Measurements from ENCODE around the gene ACAD11. TPM values are rescaled to one million over a fixed set of nuclear protein-coding genes. Genes with fewer than 3 reads are reported as not detected.

ACAD11 gene
- total and polyA plus RNA-seq, 8 donors = 12.6 to 43.7 (median 32.7) TPM

DNA sequence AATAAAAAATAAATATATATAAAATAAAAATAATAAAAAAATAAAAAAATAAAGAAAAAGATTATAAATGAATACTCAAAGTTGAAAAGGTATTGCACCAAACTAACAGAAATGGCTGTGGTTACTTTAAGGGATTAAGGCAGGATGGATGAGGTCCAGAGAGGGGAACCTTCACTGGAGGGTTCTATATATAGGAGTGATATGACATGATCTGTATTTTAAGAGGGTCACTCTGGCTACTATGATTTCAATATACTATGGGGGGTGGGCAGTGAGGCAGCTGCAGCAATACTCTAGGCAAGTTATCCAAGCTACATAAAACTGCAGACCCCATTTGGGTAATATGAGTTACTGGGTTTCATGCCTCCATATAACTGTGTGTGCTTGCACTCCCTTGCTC, 24.6 kb downstream of the ACAD11 start:
- H3K27ac ChIP-seq = no peak overlapping the region
- H3K9me3 ChIP-seq = no peaks in the 10 kb centered on the region
- no peak for DNase-seq
- intact Hi-C loops (cut with DNase I) = no loop called here
- no peak for ATAC-seq
- peaks cover 0 to 16% of the 10 kb centered on the region in 2 donors for H3K36me3 ChIP-seq
- H3K4me1 ChIP-seq = peaks cover 0 to 2% of the 10 kb centered on the region in 2 donors
- TF ChIP-seq, protein P1, sequence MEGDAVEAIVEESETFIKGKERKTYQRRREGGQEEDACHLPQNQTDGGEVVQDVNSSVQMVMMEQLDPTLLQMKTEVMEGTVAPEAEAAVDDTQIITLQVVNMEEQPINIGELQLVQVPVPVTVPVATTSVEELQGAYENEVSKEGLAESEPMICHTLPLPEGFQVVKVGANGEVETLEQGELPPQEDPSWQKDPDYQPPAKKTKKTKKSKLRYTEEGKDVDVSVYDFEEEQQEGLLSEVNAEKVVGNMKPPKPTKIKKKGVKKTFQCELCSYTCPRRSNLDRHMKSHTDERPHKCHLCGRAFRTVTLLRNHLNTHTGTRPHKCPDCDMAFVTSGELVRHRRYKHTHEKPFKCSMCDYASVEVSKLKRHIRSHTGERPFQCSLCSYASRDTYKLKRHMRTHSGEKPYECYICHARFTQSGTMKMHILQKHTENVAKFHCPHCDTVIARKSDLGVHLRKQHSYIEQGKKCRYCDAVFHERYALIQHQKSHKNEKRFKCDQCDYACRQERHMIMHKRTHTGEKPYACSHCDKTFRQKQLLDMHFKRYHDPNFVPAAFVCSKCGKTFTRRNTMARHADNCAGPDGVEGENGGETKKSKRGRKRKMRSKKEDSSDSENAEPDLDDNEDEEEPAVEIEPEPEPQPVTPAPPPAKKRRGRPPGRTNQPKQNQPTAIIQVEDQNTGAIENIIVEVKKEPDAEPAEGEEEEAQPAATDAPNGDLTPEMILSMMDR (IDR thresholded peaks at IDR 0.05) = no peak
- no peak overlapping the region for H3K4me3 ChIP-seq
- H3K27me3 ChIP-seq = no peaks in the 10 kb centered on the region

DNA sequence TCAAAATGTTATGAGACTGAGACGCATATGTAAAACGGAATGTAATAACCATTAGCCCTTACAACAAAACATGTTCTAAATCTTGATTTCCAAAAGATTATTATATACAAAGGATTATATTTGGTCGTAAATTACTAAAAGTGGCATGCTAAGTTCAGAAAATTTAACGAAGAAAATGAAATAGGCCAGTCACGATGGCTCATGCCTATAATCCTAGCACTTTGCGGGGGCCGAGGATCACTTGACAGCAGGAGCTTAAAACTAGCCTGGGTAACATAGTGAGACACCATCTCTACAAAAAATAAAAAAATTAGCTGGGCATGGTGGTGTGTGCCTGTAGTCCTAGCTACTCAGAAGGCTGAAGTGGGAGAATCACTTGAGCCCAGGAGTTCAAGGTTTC, 29.0 kb downstream of the ACAD11 start:
- H3K9me3 ChIP-seq = no peaks in the 10 kb centered on the region
- TF ChIP-seq, protein P1 (IDR thresholded peaks at IDR 0.05) = no peak
- no peaks in the 10 kb centered on the region for H3K27me3 ChIP-seq
- no peak overlapping the region for H3K27ac ChIP-seq
- DNase-seq (no peak), ATAC-seq (no peak)
- peaks cover 0 to 4% of the 10 kb centered on the region in 2 donors for H3K4me1 ChIP-seq
- H3K36me3 ChIP-seq = peaks cover 0 to 16% of the 10 kb centered on the region in 2 donors
- intact Hi-C loops (cut with DNase I) = no loop called here
- no peak overlapping the region for H3K4me3 ChIP-seq

DNA sequence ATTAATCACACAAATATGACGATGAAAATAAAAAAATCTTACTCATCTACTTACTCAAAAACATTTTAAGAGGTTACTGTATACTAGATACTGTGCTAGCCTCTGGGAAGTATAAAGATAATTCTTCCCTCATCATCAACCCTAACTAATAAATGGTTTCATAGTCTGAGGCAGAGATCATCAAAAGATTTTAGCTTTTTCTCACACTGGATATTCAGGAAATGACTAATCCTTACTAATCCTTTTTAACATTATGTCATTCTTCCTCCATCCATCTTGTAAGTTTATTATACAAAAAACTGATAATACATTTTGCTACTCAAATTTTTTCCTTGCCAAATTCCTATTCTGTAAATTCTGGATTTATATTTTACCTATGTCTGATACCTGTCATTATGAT, 29.7 kb downstream of the ACAD11 start:
- intact Hi-C loops (cut with DNase I) = no loop called here

DNA sequence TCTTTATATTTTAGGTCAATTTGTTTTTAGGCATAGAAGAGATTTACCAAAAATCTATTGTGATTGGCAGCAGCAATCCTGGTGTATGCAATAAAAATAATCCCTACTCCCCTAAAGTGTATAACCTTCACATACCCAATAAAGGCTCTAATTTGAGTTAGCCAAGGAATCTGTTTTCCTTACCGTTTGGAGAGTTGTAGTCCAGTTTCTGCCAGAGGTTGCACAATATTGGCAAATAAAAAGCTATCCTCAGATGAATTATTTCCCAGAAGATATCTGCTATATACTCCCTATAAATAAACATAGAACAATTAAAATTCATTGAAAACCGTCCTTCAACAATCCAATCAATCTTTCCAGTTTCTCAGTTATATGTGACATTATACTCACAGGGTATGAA, 31.5 kb downstream of the ACAD11 start:
- TF ChIP-seq, protein P1 (IDR thresholded peaks at IDR 0.05) = no peak
- H3K4me3 ChIP-seq = no peak overlapping the region
- H3K27me3 ChIP-seq = no peaks in the 10 kb centered on the region
- DNase-seq = no peak
- peaks cover 0 to 4% of the 10 kb centered on the region in 2 donors for H3K4me1 ChIP-seq
- no peak for ATAC-seq
- H3K36me3 ChIP-seq = peaks cover 0 to 20% of the 10 kb centered on the region in 2 donors
- H3K27ac ChIP-seq = no peak overlapping the region
- intact Hi-C loops (cut with DNase I) = no loop called here
- no peaks in the 10 kb centered on the region for H3K9me3 ChIP-seq

More for the DNA sequence above, 29.7 kb downstream of the ACAD11 start:
- ATAC-seq (no peak), DNase-seq (no peak)
- TF ChIP-seq, protein P1 (IDR thresholded peaks at IDR 0.05) = no peak
- Histone ChIP-seq H3K36me3 (peaks cover 0 to 16% of the 10 kb centered on the region in 2 donors), H3K27me3 (no peaks in the 10 kb centered on the region), H3K9me3 (no peaks in the 10 kb centered on the region), H3K27ac (no peak overlapping the region), H3K4me3 (no peak overlapping the region), H3K4me1 (peaks cover 0 to 4% of the 10 kb centered on the region in 2 donors)

DNA sequence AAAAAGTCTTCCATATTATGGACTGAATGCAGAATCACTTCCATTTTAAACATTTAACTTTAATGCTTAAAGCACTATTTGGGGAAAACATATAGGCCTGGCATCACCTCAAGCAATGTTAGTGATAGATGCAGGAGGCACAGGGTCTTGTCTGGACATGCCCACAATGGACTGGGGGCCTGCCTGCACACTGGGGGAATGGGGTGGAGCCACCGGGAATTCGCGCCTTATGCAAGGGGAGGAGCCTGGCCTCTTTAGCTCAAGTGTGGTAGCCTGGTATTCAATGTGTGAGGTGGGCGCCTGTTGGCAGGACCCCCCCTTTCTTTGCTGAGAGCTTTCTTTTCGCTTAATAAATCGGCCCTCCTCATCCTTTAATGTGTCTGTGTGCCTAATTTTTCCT, 32.7 kb downstream of the ACAD11 start:
- no peaks in the 10 kb centered on the region for H3K9me3 ChIP-seq
- intact Hi-C loops (cut with DNase I) = no loop called here
- ATAC-seq (no peak), DNase-seq (no peak)
- no peaks in the 10 kb centered on the region for H3K27me3 ChIP-seq
- no peak overlapping the region for H3K27ac ChIP-seq
- no peak overlapping the region for H3K4me3 ChIP-seq
- peaks cover 0 to 20% of the 10 kb centered on the region in 2 donors for H3K36me3 ChIP-seq
- TF ChIP-seq, protein P1 (IDR thresholded peaks at IDR 0.05) = no peak
- peaks cover 0 to 4% of the 10 kb centered on the region in 2 donors for H3K4me1 ChIP-seq

Measured in left lung (tissue), 10 donors.